DND-41 (cell line): ENCODE results near the gene ATP6V0C.

Experiments
- ATAC-seq: fragments of 200-7000 bp; cut with Tn5 transposase; 3 replicates; pipeline ENCODE4 v1.9.1; 2021; ENCODE audit warnings: low read depth; ENCODE audit not compliant: insufficient read depth
- DNase-seq: peaks from one replicate; pipeline ENCODE4 v3.0.0-alpha.2; 2020
- H2AFZ ChIP-seq: 2 replicates; pipeline ENCODE4 v1.6.0; 2012; ENCODE audit warnings: low read depth, low read length
- H3K27ac ChIP-seq: 2 replicates; pipeline ENCODE4 v1.5.1; 2012; ENCODE audit warnings: low read length, inconsistent platforms
- H3K27me3 ChIP-seq: fragments of 200-600 bp; sonication (generic); 2 replicates; pipeline ENCODE4 v1.6.0; 2012; ENCODE audit warnings: low read length, mild to moderate bottlenecking, inconsistent platforms; ENCODE audit not compliant: insufficient read depth, poor library complexity
- H3K36me3 ChIP-seq: 2 replicates; pipeline ENCODE4 v1.5.1; 2012; ENCODE audit warnings: low read length, inconsistent platforms; ENCODE audit not compliant: insufficient read depth
- H3K4me1 ChIP-seq: 2 replicates; pipeline ENCODE4 v1.5.1; 2012; ENCODE audit warnings: mild to moderate bottlenecking, low read length; ENCODE audit not compliant: insufficient read depth
- H3K4me2 ChIP-seq: 2 replicates; pipeline ENCODE4 v1.6.0; 2012; ENCODE audit warnings: mild to moderate bottlenecking, moderate library complexity, low read length, inconsistent platforms; ENCODE audit not compliant: insufficient read depth
- H3K4me3 ChIP-seq, 2 experiments: fragments of 200-600 bp in 1 of 2; shearing (Covaris generic) in 1 of 2; 2 replicates each; pipeline ENCODE4 v1.5.1; 2012 to 2016; ENCODE audit warnings: inconsistent platforms in 2 of 2, low read length in 2 of 2, mild to moderate bottlenecking in 2 of 2, low read depth in 1 of 2, moderate library complexity in 1 of 2
- H3K79me2 ChIP-seq: 2 replicates; pipeline ENCODE4 v1.6.0; 2012; ENCODE audit warnings: low read length, inconsistent platforms; ENCODE audit not compliant: insufficient read depth
- H3K9ac ChIP-seq: 2 replicates; pipeline ENCODE4 v1.6.0; 2012; ENCODE audit warnings: low read depth, mild to moderate bottlenecking, inconsistent platforms, low read length, moderate library complexity
- H3K9me3 ChIP-seq: 2 replicates; pipeline ENCODE4 v1.5.1; 2012; ENCODE audit warnings: low read length, moderate library complexity, mild to moderate bottlenecking, inconsistent platforms; ENCODE audit not compliant: insufficient read depth, severe bottlenecking
- H4K20me1 ChIP-seq: 2 replicates; pipeline ENCODE4 v1.6.0; 2012; ENCODE audit warnings: low read length; ENCODE audit not compliant: insufficient read depth
- EZH2 ChIP-seq: IDR thresholded peaks from 3 replicates; pipeline ENCODE4 v1.6.1; 2012; ENCODE audit warnings: borderline replicate concordance, low read depth, mild to moderate bottlenecking, moderate library complexity, low read length, inconsistent platforms; ENCODE audit not compliant: severe bottlenecking
- TF ChIP-seq, protein P1 (sequence below): IDR thresholded peaks from 2 replicates; pipeline ENCODE4 v1.5.1; 2012; ENCODE audit warnings: borderline replicate concordance, low read length, moderate library complexity, mild to moderate bottlenecking; ENCODE audit not compliant: poor library complexity, severe bottlenecking; ENCODE audit errors: extremely low read depth

The ATP6V0C gene

GRCh38 chr16:2466667-2467527 is 46.9 kb upstream of the ATP6V0C start:
- TF ChIP-seq, protein P1, sequence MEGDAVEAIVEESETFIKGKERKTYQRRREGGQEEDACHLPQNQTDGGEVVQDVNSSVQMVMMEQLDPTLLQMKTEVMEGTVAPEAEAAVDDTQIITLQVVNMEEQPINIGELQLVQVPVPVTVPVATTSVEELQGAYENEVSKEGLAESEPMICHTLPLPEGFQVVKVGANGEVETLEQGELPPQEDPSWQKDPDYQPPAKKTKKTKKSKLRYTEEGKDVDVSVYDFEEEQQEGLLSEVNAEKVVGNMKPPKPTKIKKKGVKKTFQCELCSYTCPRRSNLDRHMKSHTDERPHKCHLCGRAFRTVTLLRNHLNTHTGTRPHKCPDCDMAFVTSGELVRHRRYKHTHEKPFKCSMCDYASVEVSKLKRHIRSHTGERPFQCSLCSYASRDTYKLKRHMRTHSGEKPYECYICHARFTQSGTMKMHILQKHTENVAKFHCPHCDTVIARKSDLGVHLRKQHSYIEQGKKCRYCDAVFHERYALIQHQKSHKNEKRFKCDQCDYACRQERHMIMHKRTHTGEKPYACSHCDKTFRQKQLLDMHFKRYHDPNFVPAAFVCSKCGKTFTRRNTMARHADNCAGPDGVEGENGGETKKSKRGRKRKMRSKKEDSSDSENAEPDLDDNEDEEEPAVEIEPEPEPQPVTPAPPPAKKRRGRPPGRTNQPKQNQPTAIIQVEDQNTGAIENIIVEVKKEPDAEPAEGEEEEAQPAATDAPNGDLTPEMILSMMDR, result no peak
- no peak for TF ChIP-seq EZH2
- H3K4me1 ChIP-seq, result peaks cover 55% of the 10 kb centered on the region
- DNase-seq (peak; percentile 37), ATAC-seq (no peak)
- H3K27ac ChIP-seq, result no peak overlapping the region
- H4K20me1 ChIP-seq, result peaks cover 41% of the 10 kb centered on the region
- H3K9ac ChIP-seq, result no peak overlapping the region
- H3K9me3 ChIP-seq, result no peaks in the 10 kb centered on the region
- H3K79me2 ChIP-seq, result peaks cover 4% of the 10 kb centered on the region; the same call in 1 of the 2 replicates
- H3K36me3 ChIP-seq, result peaks cover 14% of the 10 kb centered on the region
- no peak overlapping the region for H2AFZ ChIP-seq
- peaks cover 35% of the 10 kb centered on the region for H3K27me3 ChIP-seq
- H3K4me3 ChIP-seq, result no peak overlapping the region
- H3K4me2 ChIP-seq, result no peak overlapping the region

DNA sequence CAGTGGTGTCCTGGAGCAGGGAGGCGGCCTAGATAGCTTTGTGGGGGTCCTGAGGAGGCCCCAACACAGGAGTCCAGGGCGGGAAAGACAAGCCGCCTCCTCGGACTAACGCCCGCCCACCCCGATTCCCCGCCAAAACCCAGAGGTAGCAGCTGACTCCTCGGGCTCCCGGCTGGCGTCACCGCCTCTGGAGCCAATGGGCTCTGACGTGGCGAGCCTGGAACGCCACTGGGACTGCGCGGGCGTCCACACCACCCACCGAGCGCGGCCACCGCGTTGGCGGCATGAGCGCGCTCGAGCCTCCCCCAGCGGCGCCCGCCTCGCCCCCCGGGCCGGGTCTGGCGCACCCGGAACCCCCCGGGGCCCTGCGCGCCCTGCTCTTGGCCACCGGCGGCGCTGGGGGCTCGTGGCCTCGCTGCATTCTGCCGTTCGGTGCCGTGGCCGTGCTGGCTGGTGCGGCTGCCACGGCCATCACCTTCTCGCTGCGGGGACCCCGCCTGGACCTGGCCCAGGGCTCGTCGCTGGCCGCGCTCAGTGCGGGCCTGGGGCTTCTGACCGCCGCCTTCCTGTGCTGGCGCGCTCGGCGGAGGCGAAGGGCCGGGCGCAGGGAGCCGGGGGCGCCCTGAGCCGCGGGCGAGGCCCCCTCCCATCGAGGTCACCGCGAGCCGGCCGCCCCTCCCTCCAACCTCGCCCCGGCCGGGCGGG is 46.1 kb upstream of the ATP6V0C start:
- H3K9me3 ChIP-seq, result no peaks in the 10 kb centered on the region
- TF ChIP-seq EZH2, result no peak
- TF ChIP-seq, protein P1, result no peak
- H3K9ac ChIP-seq, result no peak overlapping the region
- peaks cover 45% of the 10 kb centered on the region for H4K20me1 ChIP-seq
- no peak overlapping the region for H3K4me3 ChIP-seq
- peaks cover 6% of the 10 kb centered on the region for H3K36me3 ChIP-seq
- no peak overlapping the region for H2AFZ ChIP-seq
- no peaks in the 10 kb centered on the region for H3K79me2 ChIP-seq
- H3K27me3 ChIP-seq, result peaks cover 41% of the 10 kb centered on the region
- no peak overlapping the region for H3K27ac ChIP-seq
- peaks cover 55% of the 10 kb centered on the region for H3K4me1 ChIP-seq
- DNase-seq (no peak), ATAC-seq (no peak)
- H3K4me2 ChIP-seq, result peak overlapping the region; percentile 36; the same call in 1 of the 2 replicates

GRCh38 chr16:2468233-2468724 is 45.5 kb upstream of the ATP6V0C start:
- Histone ChIP-seq H3K4me3 (no peak overlapping the region), H3K79me2 (no peaks in the 10 kb centered on the region), H3K27me3 (peaks cover 41% of the 10 kb centered on the region), H3K36me3 (peaks cover 4% of the 10 kb centered on the region; the same call in 1 of the 2 replicates), H3K4me1 (peaks cover 61% of the 10 kb centered on the region), H3K27ac (no peak overlapping the region; the same call in 1 of the 2 replicates), H3K9me3 (no peaks in the 10 kb centered on the region), H3K9ac (no peak overlapping the region), H3K4me2 (peak overlapping the region; percentile 36), H2AFZ (no peak overlapping the region), H4K20me1 (peaks cover 51% of the 10 kb centered on the region)
- ATAC-seq (peak; percentile 2; the same call in 1 of the 3 replicates), DNase-seq (no peak)
- TF ChIP-seq EZH2, result no peak
- TF ChIP-seq, protein P1, result no peak
